Urinary bladder (tissue), 4 donors: ENCODE data around the gene ARHGEF7. TPM values are rescaled to one million over a fixed set of nuclear protein-coding genes. Genes with fewer than 3 reads are reported as not detected.
A peak's percentile ranks its signal among the peaks of the same experiment; 100 is the strongest.

Experiments
- DNase-seq: peaks from one replicate; pipeline ENCODE4 v3.0.0-alpha.2; 2015; ENCODE audit errors: extremely low spot score
- H3K27ac ChIP-seq: one replicate; pipeline ENCODE4 v1.5.1; 2013; ENCODE audit warnings: low read depth, mild to moderate bottlenecking, moderate library complexity
- H3K36me3 ChIP-seq: one replicate; pipeline ENCODE4 v1.6.1; 2013; ENCODE audit warnings: mild to moderate bottlenecking, moderate library complexity; ENCODE audit not compliant: insufficient read depth
- H3K4me1 ChIP-seq: one replicate; pipeline ENCODE4 v1.6.1; 2013; ENCODE audit warnings: mild to moderate bottlenecking, moderate library complexity; ENCODE audit not compliant: insufficient read depth
- H3K4me3 ChIP-seq: one replicate; pipeline ENCODE4 v1.5.1; 2013; ENCODE audit warnings: low read depth, low read length
- WGBS: extraction: QIAGEN DNeasy Blood & Tissue Kit; methylation state at CpG from one replicate; pipeline ENCODE4 v1.1.7; 2013; 5-methylcytosine and 5-hydroxymethylcytosine counted together
- polyA plus RNA-seq: library from polyadenylated mRNA; stranded (reverse); fragments of 200-250 nt; gene quantifications from one replicate; pipeline ENCODE4 v1.2.3, GENCODE V29; 2013
- total RNA-seq: library from RNA; depleted of rRNA; stranded (reverse); fragments of >200 nt; gene quantifications from one replicate; pipeline ENCODE4 v1.2.3, GENCODE V29; 2014
- donor health status: healthy with polysubstance abuse.
- donor health status: healthy.

ARHGEF7 gene
- total and polyA plus RNA-seq, 2 donors, result 29.8 to 148 TPM

- WGBS, result 82% methylated on average over 10 of the region's 10 CpGs
- no peak overlapping the region for H3K4me3 ChIP-seq
- no peak overlapping the region for H3K27ac ChIP-seq
- no peaks in the 10 kb centered on the region for H3K36me3 ChIP-seq
- no peak for DNase-seq
- peaks cover 4% of the 10 kb centered on the region for H3K4me1 ChIP-seq
Measured at GRCh38 chr13:111117961-111118360, 2.9 kb downstream of the ARHGEF7 start.

GRCh38 chr13:111118898-111119607 lies 3.9 kb downstream of the ARHGEF7 start:
- Histone ChIP-seq H3K27ac (no peak overlapping the region), H3K36me3 (no peaks in the 10 kb centered on the region), H3K4me1 (peaks cover 4% of the 10 kb centered on the region), H3K4me3 (no peak overlapping the region)
- 87% methylated on average over 9 of the region's 9 CpGs for WGBS
- no peak for DNase-seq

- Histone ChIP-seq H3K27ac (no peak overlapping the region), H3K36me3 (no peaks in the 10 kb centered on the region), H3K4me1 (peaks cover 4% of the 10 kb centered on the region), H3K4me3 (no peak overlapping the region)
- no peak for DNase-seq
Measured at GRCh38 chr13:111119966-111120365, 4.9 kb downstream of the ARHGEF7 start.

- H3K4me3 ChIP-seq, result no peak overlapping the region
- 68% methylated on average over 12 of the region's 12 CpGs for WGBS
- no peak for DNase-seq
Measured at GRCh38 chr13:111120422-111120821, 5.3 kb downstream of the ARHGEF7 start.

GRCh38 chr13:111120913-111121312 lies 5.8 kb downstream of the ARHGEF7 start:
- no peak overlapping the region for H3K4me3 ChIP-seq
- DNase-seq, result no peak
- H3K4me1 ChIP-seq, result no peaks in the 10 kb centered on the region
- no peaks in the 10 kb centered on the region for H3K36me3 ChIP-seq
- H3K27ac ChIP-seq, result no peak overlapping the region
- 89% methylated on average over 8 of the region's 8 CpGs for WGBS

More at GRCh38 chr13:111120422-111120821, 5.3 kb downstream of the ARHGEF7 start:
- H3K4me1 ChIP-seq, result peaks cover 2% of the 10 kb centered on the region
- H3K36me3 ChIP-seq, result no peaks in the 10 kb centered on the region
- H3K27ac ChIP-seq, result peak overlapping the region; percentile 27

- no peaks in the 10 kb centered on the region for H3K4me1 ChIP-seq
- no peak overlapping the region for H3K27ac ChIP-seq
- no peak overlapping the region for H3K4me3 ChIP-seq
- no peak for DNase-seq
- no peaks in the 10 kb centered on the region for H3K36me3 ChIP-seq
- WGBS, result 86% methylated on average over 16 of the region's 16 CpGs
Measured at GRCh38 chr13:111121506-111121905, 6.4 kb downstream of the ARHGEF7 start.

- 38% methylated on average over 12 of the region's 12 CpGs for WGBS
- H3K4me3 ChIP-seq, result no peak overlapping the region
- DNase-seq, result peak; percentile 28
- H3K36me3 ChIP-seq, result no peaks in the 10 kb centered on the region
- no peaks in the 10 kb centered on the region for H3K4me1 ChIP-seq
- no peak overlapping the region for H3K27ac ChIP-seq
Measured at GRCh38 chr13:111122056-111122455, 6.9 kb downstream of the ARHGEF7 start.

- no peaks in the 10 kb centered on the region for H3K36me3 ChIP-seq
- H3K4me1 ChIP-seq, result no peaks in the 10 kb centered on the region
- H3K27ac ChIP-seq, result no peak overlapping the region
- H3K4me3 ChIP-seq, result no peak overlapping the region
- WGBS, result 95% methylated on average over 9 of the region's 9 CpGs
- DNase-seq, result no peak
Measured at GRCh38 chr13:111122631-111123030, 7.5 kb downstream of the ARHGEF7 start.

- Histone ChIP-seq H3K27ac (no peak overlapping the region), H3K36me3 (no peaks in the 10 kb centered on the region), H3K4me3 (no peak overlapping the region), H3K4me1 (no peaks in the 10 kb centered on the region)
- no peak for DNase-seq
- 90% methylated on average over 4 of the region's 4 CpGs for WGBS
Measured at GRCh38 chr13:111123221-111123620, 8.1 kb downstream of the ARHGEF7 start.

- Histone ChIP-seq H3K36me3 (no peaks in the 10 kb centered on the region), H3K4me3 (no peak overlapping the region), H3K27ac (no peak overlapping the region), H3K4me1 (no peaks in the 10 kb centered on the region)
- WGBS, result 43% methylated on average over 8 of the region's 8 CpGs
- DNase-seq, result no peak
Measured at GRCh38 chr13:111123649-111124048, 8.5 kb downstream of the ARHGEF7 start.

- no peak overlapping the region for H3K27ac ChIP-seq
- no peaks in the 10 kb centered on the region for H3K36me3 ChIP-seq
- no peak for DNase-seq
- no peaks in the 10 kb centered on the region for H3K4me1 ChIP-seq
- H3K4me3 ChIP-seq, result no peak overlapping the region
Measured at GRCh38 chr13:111126509-111126908, 11.4 kb downstream of the ARHGEF7 start.

GRCh38 chr13:111129465-111130115 lies 14.5 kb downstream of the ARHGEF7 start:
- no peak for DNase-seq
- no peak overlapping the region for H3K27ac ChIP-seq
- 49% methylated on average over 9 of the region's 9 CpGs for WGBS
- H3K4me3 ChIP-seq, result no peak overlapping the region
- H3K36me3 ChIP-seq, result no peaks in the 10 kb centered on the region
- no peaks in the 10 kb centered on the region for H3K4me1 ChIP-seq

- WGBS, result 71% methylated on average over 5 of the region's 5 CpGs
- no peaks in the 10 kb centered on the region for H3K36me3 ChIP-seq
- no peak overlapping the region for H3K4me3 ChIP-seq
- no peaks in the 10 kb centered on the region for H3K4me1 ChIP-seq
- H3K27ac ChIP-seq, result no peak overlapping the region
- no peak for DNase-seq
Measured at GRCh38 chr13:111130116-111130508, 15.0 kb downstream of the ARHGEF7 start.

GRCh38 chr13:111131048-111131447 lies 15.9 kb downstream of the ARHGEF7 start:
- no peaks in the 10 kb centered on the region for H3K36me3 ChIP-seq
- DNase-seq, result no peak
- H3K4me1 ChIP-seq, result no peaks in the 10 kb centered on the region
- H3K4me3 ChIP-seq, result no peak overlapping the region
- WGBS, result 89% methylated on average over 10 of the region's 10 CpGs
- no peak overlapping the region for H3K27ac ChIP-seq
